ENCODE data around the gene WNT5A. TPM values are rescaled to one million over a fixed set of nuclear protein-coding genes. Genes with fewer than 3 reads are reported as not detected.
A peak's percentile ranks its signal among the peaks of the same experiment; 100 is the strongest.
"Not testable (repeated sequence)": the region's sequence is repeated elsewhere in the genome, so short reads cannot be mapped to it uniquely, and the experiment has no call there.

WNT5A gene
- total RNA-seq, 1 experiment from 2014 or later, result 174 TPM

DNA sequence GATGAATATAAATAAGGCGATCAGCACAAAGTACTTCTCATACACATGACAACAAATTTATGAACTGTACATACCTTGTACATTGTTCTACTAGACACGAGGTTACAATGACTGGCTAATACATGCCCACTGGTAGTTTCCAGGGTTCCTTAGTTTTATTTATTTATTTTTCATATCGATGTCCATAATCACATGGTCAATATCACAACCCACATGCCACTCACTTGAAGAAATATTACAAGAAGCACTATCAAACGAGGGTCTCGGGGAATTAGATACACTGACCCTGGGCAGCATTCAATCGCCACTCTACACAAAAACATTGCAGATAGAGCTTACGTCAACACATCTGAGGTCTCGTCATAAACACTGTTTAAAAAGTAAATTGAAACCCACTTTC is 21.2 kb upstream of the WNT5A start:
- H3K4me2 ChIP-seq, result no peak overlapping the region
- TF ChIP-seq CTCF (conservative IDR thresholded peaks at IDR 0.05) (no peak), EZH2 (IDR thresholded peaks at IDR 0.05; ENCODE audit: low read depth) (no peak)
- H4K20me1 ChIP-seq (ENCODE audit: insufficient read depth), result no peaks in the 10 kb centered on the region
- H3K27ac ChIP-seq, result no peak overlapping the region
- no peak for DNase-seq
- intact Hi-C loops (cut with micrococcal nuclease; ENCODE audit: unreplicated experiment), result no loop called here
- no peaks in the 10 kb centered on the region for H3K36me3 ChIP-seq (ENCODE audit: low read depth)
- H3K79me2 ChIP-seq (ENCODE audit: low read depth), result no peaks in the 10 kb centered on the region
- H2AFZ ChIP-seq, result no peak overlapping the region
- ChIA-PET CTCF (no interaction called here), POLR2A (ENCODE audit: unreplicated experiment) (no interaction called here)
- H3K4me3 ChIP-seq, result no peak overlapping the region
- no peaks in the 10 kb centered on the region for H3K27me3 ChIP-seq (ENCODE audit: insufficient read depth, low read depth)
- peaks cover 7% of the 10 kb centered on the region; the same call in 1 of the 2 replicates for H3K4me1 ChIP-seq (replicated peaks; ENCODE audit: insufficient read depth)
- H3K9me2 ChIP-seq (ENCODE audit: insufficient read depth), result no peaks in the 10 kb centered on the region
- no TSS peak for BruUV-seq (replicated peaks)
- no peaks in the 10 kb centered on the region for H3K9me3 ChIP-seq (ENCODE audit: insufficient read depth, low read depth)
- H3F3A ChIP-seq (ENCODE audit: insufficient read depth, low read depth), result no peaks in the 10 kb centered on the region

DNA sequence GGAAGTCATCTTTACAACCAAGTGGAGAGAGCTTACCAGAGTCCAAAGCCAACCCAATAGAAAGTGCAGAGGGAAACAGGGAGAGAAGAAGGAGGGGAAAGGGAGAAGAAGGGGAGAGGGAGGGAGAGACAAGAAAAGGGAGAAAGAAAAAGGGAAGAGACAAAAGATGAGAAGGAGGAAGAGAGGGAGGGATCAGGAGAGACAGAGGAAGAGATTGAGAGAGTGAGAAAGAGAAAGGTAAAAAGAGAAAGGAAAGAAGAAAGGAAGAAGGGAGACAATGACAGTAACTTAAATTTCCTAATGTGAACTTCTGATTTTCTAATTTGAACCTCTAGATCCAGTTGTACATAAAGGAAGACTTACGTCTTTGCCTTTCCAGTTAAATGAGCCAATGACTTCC is 20.7 kb upstream of the WNT5A start:
- BruUV-seq (replicated peaks), result no TSS peak
- POLR2A ChIA-PET (ENCODE audit: unreplicated experiment), result no interaction called here

DNA sequence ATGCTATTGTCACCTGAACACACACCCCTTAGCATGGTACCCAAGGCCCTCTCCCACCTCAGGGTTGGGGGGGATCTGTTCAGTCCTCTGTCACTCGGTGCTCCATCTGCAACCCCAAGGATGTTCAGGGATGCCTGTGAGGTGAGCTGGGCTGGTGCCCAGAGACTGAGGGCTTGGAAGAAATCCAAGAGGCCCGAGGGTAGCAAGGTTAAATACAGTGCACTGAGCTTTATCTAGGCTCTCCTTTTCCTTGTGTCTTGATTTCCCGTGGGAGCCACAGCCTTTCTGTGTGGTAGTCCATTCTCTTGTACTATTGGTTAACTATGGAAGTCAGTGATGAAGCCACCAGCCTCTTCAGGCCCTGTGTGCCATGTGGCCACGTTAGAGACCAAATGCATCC is 18.7 kb upstream of the WNT5A start:
- no peak for TF ChIP-seq EZH2 (IDR thresholded peaks at IDR 0.05; ENCODE audit: low read depth)
- no peak for TF ChIP-seq CTCF (conservative IDR thresholded peaks at IDR 0.05)
- Histone ChIP-seq H3K27ac (peak overlapping the region; percentile 29; the same call in 1 of the 2 replicates), H3K27me3 (ENCODE audit: insufficient read depth, low read depth) (no peaks in the 10 kb centered on the region), H4K20me1 (ENCODE audit: insufficient read depth) (no peaks in the 10 kb centered on the region), H3K9me3 (ENCODE audit: insufficient read depth, low read depth) (no peaks in the 10 kb centered on the region), H3F3A (ENCODE audit: insufficient read depth, low read depth) (no peaks in the 10 kb centered on the region), H3K4me1 (replicated peaks; ENCODE audit: insufficient read depth) (no peaks in the 10 kb centered on the region), H3K9me2 (ENCODE audit: insufficient read depth) (no peaks in the 10 kb centered on the region), H2AFZ (no peak overlapping the region), H3K4me2 (no peak overlapping the region), H3K36me3 (ENCODE audit: low read depth) (no peaks in the 10 kb centered on the region), H3K4me3 (no peak overlapping the region), H3K79me2 (ENCODE audit: low read depth) (no peaks in the 10 kb centered on the region)
- CTCF ChIA-PET, result interaction anchor here (0.9 kb wide), 1 partner anchor 120 kb away, joined by 3 read pairs; no protein-coding TSS in a partner anchor
- peak; percentile 44 to 66 for DNase-seq
- no TSS peak for BruUV-seq (replicated peaks)
- POLR2A ChIA-PET (ENCODE audit: unreplicated experiment), result interaction anchor here (0.6 to 1.0 kb wide), 4 partner anchors 13 to 217 kb away, joined by 3 to 21 read pairs (median 8); no protein-coding TSS in a partner anchor
- intact Hi-C loops (cut with micrococcal nuclease; ENCODE audit: unreplicated experiment), result loop anchor here (1.0 to 2.0 kb wide), 6 partner anchors 14 to 217 kb away; no protein-coding TSS in a partner anchor

More for the DNA sequence above, 20.7 kb upstream of the WNT5A start:
- Histone ChIP-seq H3K9me2 (ENCODE audit: insufficient read depth) (no peaks in the 10 kb centered on the region), H3K27ac (no peak overlapping the region), H3F3A (ENCODE audit: insufficient read depth, low read depth) (no peaks in the 10 kb centered on the region), H3K4me3 (no peak overlapping the region), H3K36me3 (ENCODE audit: low read depth) (no peaks in the 10 kb centered on the region), H3K27me3 (ENCODE audit: insufficient read depth, low read depth) (no peaks in the 10 kb centered on the region), H2AFZ (no peak overlapping the region), H3K79me2 (ENCODE audit: low read depth) (no peaks in the 10 kb centered on the region), H3K4me2 (no peak overlapping the region), H3K9me3 (ENCODE audit: insufficient read depth, low read depth) (no peaks in the 10 kb centered on the region), H3K4me1 (replicated peaks; ENCODE audit: insufficient read depth) (peaks cover 7% of the 10 kb centered on the region; the same call in 1 of the 2 replicates), H4K20me1 (ENCODE audit: insufficient read depth) (no peaks in the 10 kb centered on the region)
- intact Hi-C loops (cut with micrococcal nuclease; ENCODE audit: unreplicated experiment), result no loop called here
- TF ChIP-seq EZH2 (IDR thresholded peaks at IDR 0.05; ENCODE audit: low read depth) (no peak), CTCF (conservative IDR thresholded peaks at IDR 0.05) (no peak)
- CTCF ChIA-PET, result interaction anchor here (0.7 kb wide), 1 partner anchor 113 kb away, joined by 4 read pairs; no protein-coding TSS in a partner anchor
- DNase-seq, result no peak

GRCh38 chr3:55505102-55505501 is 18.0 kb upstream of the WNT5A start:
- H2AFZ ChIP-seq; BruUV-seq (replicated peaks); H3K36me3 ChIP-seq (ENCODE audit: low read depth); H3K27me3 ChIP-seq (ENCODE audit: insufficient read depth, low read depth); H3F3A ChIP-seq (ENCODE audit: insufficient read depth, low read depth); H3K4me3 ChIP-seq; H4K20me1 ChIP-seq (ENCODE audit: insufficient read depth); H3K9me3 ChIP-seq (ENCODE audit: insufficient read depth, low read depth); H3K4me1 ChIP-seq (replicated peaks; ENCODE audit: insufficient read depth); H3K79me2 ChIP-seq (ENCODE audit: low read depth); H3K9me2 ChIP-seq (ENCODE audit: insufficient read depth); H3K4me2 ChIP-seq: not testable (repeated sequence)
- ChIA-PET CTCF (interaction anchor here (1.0 kb wide), 1 partner anchor 216 kb away, joined by 3 read pairs; no protein-coding TSS in a partner anchor), POLR2A (ENCODE audit: unreplicated experiment) (interaction anchor here (0.6 to 1.3 kb wide), 5 partner anchors 13 to 217 kb away, joined by 3 to 11 read pairs (median 7); no protein-coding TSS in a partner anchor)
- H3K27ac ChIP-seq, result peak overlapping the region; percentile 29; the same call in 1 of the 2 replicates
- peak; percentile 46 to 81 for DNase-seq
- intact Hi-C loops (cut with micrococcal nuclease; ENCODE audit: unreplicated experiment), result loop anchor here (1.0 to 2.0 kb wide), 6 partner anchors 14 to 217 kb away; no protein-coding TSS in a partner anchor

All from PC-9 (cell line).